IPS-15b (cell line): ENCODE data around the gene VN1R5.

ENCODE experiments used
- H3K27me3 ChIP-seq: one replicate; pipeline ENCODE4 v1.6.1; 2013; ENCODE audit warnings: low read length; ENCODE audit not compliant: control insufficient read depth, insufficient read depth
- H3K36me3 ChIP-seq: one replicate; pipeline ENCODE4 v1.6.1; 2013; ENCODE audit warnings: low read length; ENCODE audit not compliant: control insufficient read depth, insufficient read depth
- H3K4me1 ChIP-seq: one replicate; pipeline ENCODE4 v1.6.1; 2013; ENCODE audit warnings: mild to moderate bottlenecking, low read length; ENCODE audit not compliant: control insufficient read depth, insufficient read depth
- H3K4me3 ChIP-seq: one replicate; pipeline ENCODE4 v1.5.1; 2013; ENCODE audit warnings: low read depth, low read length
- H3K9ac ChIP-seq: one replicate; pipeline ENCODE4 v1.6.1; 2013; ENCODE audit warnings: low read depth, mild to moderate bottlenecking, low read length
- H3K9me3 ChIP-seq: one replicate; pipeline ENCODE4 v1.6.1; 2013; ENCODE audit warnings: mild to moderate bottlenecking, low read length; ENCODE audit not compliant: control insufficient read depth, insufficient read depth

Gene VN1R5

DNA sequence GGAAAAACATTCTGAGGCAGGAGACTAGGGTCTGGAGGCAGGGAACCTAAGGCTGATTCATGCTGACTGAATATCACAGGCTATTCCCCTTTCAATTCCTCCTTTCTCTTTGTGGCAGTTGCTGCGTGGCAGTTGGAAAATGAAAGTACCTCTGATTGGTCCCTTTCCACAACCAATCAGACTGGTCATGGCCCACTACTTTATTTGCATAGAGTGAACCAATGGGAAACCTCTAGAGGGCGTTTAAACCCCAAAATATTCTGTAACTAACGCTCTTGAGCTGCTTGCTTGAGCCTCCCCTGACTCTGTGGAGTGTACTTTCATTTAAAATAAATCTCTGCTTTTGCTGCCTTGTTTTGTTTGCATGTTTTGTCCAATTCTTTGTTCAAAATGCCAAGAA is 27.7 kb upstream of the VN1R5 start:
- no peaks in the 10 kb centered on the region for H3K4me1 ChIP-seq
- no peak overlapping the region for H3K9ac ChIP-seq
- H3K27me3 ChIP-seq: no peaks in the 10 kb centered on the region
- no peaks in the 10 kb centered on the region for H3K36me3 ChIP-seq
- no peak overlapping the region for H3K4me3 ChIP-seq
- no peaks in the 10 kb centered on the region for H3K9me3 ChIP-seq

- no peaks in the 10 kb centered on the region for H3K36me3 ChIP-seq
- no peaks in the 10 kb centered on the region for H3K27me3 ChIP-seq
- no peak overlapping the region for H3K9ac ChIP-seq
- no peak overlapping the region for H3K4me3 ChIP-seq
- no peaks in the 10 kb centered on the region for H3K4me1 ChIP-seq
- no peaks in the 10 kb centered on the region for H3K9me3 ChIP-seq
Observed at GRCh38 chr1:247241691-247242090, 14.2 kb upstream of the VN1R5 start.

GRCh38 chr1:247243524-247244137 is 12.2 kb upstream of the VN1R5 start:
- Histone ChIP-seq H3K9me3 (no peaks in the 10 kb centered on the region), H3K4me3 (no peak overlapping the region), H3K27me3 (no peaks in the 10 kb centered on the region), H3K36me3 (no peaks in the 10 kb centered on the region), H3K4me1 (no peaks in the 10 kb centered on the region), H3K9ac (no peak overlapping the region)

DNA sequence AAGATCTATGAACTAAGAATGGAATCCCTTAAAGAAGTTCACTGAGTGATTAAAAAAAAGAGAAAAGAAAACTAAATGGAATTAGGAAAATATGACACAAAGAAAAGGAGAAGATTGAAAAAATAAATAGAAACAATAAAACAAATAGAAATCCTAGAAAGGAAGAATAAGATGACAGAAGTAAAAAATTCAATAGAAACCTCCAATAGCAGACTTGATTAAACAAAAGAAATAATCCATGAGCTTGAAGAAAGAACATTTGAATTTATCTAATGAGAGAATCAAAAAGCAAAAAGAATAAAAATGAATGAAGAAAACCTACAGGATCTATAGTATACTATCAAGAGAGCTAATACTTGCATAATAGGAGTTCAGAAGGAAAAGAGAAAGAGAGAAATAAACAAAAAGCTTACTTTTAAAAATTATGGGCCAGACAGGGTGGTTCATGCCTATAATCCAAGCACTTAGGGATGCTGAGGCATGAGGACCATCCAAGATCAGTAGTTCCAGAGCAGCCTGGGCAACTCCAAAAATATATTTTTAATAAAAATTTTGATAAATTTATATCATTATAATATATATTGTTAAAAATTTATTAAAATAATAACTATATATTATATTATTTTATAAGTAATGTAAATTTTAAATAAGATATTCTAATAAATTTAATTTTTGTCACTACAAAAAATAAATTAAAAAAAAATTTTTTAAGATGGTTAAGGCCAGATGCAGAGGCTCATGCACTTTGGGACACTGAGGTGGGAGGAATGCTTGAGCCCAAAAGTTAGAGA is 9.4 kb upstream of the VN1R5 start:
- Histone ChIP-seq H3K9ac (no peak overlapping the region), H3K36me3 (no peaks in the 10 kb centered on the region), H3K9me3 (no peaks in the 10 kb centered on the region), H3K4me1 (no peaks in the 10 kb centered on the region), H3K4me3 (no peak overlapping the region), H3K27me3 (no peaks in the 10 kb centered on the region)

- Histone ChIP-seq H3K4me3 (no peak overlapping the region), H3K9ac (no peak overlapping the region), H3K27me3 (no peaks in the 10 kb centered on the region), H3K36me3 (no peaks in the 10 kb centered on the region), H3K9me3 (no peaks in the 10 kb centered on the region), H3K4me1 (no peaks in the 10 kb centered on the region)
Observed at GRCh38 chr1:247247568-247247967, 8.3 kb upstream of the VN1R5 start.

- Histone ChIP-seq H3K4me1 (no peaks in the 10 kb centered on the region), H3K27me3 (no peaks in the 10 kb centered on the region), H3K36me3 (no peaks in the 10 kb centered on the region), H3K4me3 (no peak overlapping the region), H3K9me3 (no peaks in the 10 kb centered on the region), H3K9ac (no peak overlapping the region)
Observed at GRCh38 chr1:247266053-247266452, 10.2 kb downstream of the VN1R5 start.

DNA sequence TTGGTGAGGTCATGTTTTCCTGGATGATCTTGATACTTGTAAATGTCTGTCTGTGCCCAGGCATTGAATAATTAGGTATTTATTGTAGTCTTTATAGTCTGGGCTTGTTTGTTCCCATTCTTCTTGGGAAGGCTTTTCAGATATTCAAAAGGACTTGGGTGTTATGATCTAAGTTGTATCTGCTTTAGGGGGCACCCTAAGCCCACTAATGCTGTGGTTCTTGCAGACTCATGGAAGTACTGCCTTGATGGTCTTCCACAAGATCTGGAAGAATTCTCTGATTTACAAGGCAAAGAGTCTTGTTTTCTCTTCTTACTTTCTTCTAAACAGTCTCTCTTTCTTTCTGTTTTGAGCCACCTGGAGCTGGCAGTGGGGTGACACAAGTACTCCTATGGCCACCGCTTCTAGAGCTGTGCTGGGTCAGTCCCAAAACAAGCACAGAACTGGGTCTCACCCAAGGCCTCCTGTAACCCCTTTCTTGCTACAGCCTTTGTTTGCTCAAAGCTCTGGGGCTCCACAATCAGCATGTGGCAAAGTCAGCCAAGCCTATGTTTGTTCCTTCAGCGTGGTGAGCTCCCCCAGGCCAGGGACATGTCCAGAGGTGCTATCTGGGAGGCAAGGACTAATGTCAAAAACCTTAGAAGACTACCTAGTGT is 12.6 kb downstream of the VN1R5 start:
- H3K4me1 ChIP-seq: no peaks in the 10 kb centered on the region
- no peak overlapping the region for H3K9ac ChIP-seq
- no peak overlapping the region for H3K4me3 ChIP-seq
- no peaks in the 10 kb centered on the region for H3K27me3 ChIP-seq
- H3K9me3 ChIP-seq: no peaks in the 10 kb centered on the region
- no peaks in the 10 kb centered on the region for H3K36me3 ChIP-seq

- Histone ChIP-seq H3K4me3 (no peak overlapping the region), H3K36me3 (no peaks in the 10 kb centered on the region), H3K9me3 (no peaks in the 10 kb centered on the region), H3K27me3 (no peaks in the 10 kb centered on the region), H3K9ac (no peak overlapping the region), H3K4me1 (no peaks in the 10 kb centered on the region)
Observed at GRCh38 chr1:247269133-247269532, 13.3 kb downstream of the VN1R5 start.

- H3K4me3 ChIP-seq: no peak overlapping the region
- no peaks in the 10 kb centered on the region for H3K36me3 ChIP-seq
- H3K27me3 ChIP-seq: no peaks in the 10 kb centered on the region
- H3K9me3 ChIP-seq: no peaks in the 10 kb centered on the region
- no peaks in the 10 kb centered on the region for H3K4me1 ChIP-seq
- H3K9ac ChIP-seq: no peak overlapping the region
Observed at GRCh38 chr1:247270003-247270402, 14.1 kb downstream of the VN1R5 start.

DNA sequence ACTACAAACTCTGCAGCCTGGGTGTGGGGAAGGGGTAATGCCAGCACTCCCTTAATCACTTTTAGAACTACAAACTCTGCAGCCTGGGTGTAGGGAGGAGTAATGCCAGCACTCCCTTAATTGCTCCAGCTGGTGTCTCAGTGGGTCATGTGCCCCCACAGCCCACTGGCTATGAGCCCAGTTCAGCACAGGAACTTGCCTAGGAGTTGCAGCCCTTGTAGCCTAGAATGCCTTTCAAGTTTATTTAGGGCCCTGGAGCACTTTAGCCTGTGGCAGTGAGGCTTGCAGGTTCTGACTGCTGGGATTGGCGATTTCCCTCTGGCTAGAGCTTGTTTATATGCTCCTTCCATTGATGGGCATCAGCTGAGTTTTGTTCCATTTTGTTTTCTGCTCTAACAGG is 17.1 kb downstream of the VN1R5 start:
- Histone ChIP-seq H3K27me3 (no peaks in the 10 kb centered on the region), H3K9ac (no peak overlapping the region), H3K9me3 (no peaks in the 10 kb centered on the region), H3K4me3 (no peak overlapping the region), H3K4me1 (no peaks in the 10 kb centered on the region), H3K36me3 (no peaks in the 10 kb centered on the region)

DNA sequence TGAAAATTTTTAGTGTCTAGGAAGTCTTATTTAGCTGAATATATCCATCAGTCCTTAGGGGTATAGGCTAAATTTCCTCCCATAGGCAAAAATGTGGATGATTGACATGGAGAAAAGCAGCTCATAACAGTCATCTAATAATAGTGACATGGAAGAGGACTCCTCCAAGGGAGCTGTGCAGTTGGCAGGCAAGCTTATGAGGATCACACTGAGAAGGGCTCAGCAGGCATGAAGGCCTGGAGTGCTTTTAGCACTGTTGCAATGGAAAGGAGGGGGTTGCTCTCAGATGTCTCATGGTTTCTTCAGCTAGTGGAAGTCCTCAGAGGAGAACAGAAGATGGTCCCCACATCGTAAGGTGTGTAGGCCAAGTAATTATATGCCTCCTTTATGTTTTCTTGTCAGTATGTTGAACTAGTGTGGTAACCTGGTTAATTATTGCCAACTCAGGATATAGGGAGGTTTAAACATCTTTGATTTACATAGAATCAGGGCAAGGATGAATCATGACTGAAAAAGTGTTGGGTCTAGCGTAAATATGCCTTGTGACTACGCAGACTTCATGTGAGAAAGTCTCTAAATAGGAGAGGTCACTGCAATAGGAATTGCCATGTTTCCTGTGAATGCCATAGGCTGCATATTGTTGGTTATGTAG is 18.9 kb downstream of the VN1R5 start:
- Histone ChIP-seq H3K27me3 (no peaks in the 10 kb centered on the region), H3K36me3 (no peaks in the 10 kb centered on the region), H3K9me3 (no peaks in the 10 kb centered on the region), H3K4me3 (no peak overlapping the region), H3K4me1 (no peaks in the 10 kb centered on the region), H3K9ac (no peak overlapping the region)
